Mesothelial cell of epicardium (in vitro differentiated cells): ENCODE data around the gene FAM241A. TPM values are rescaled to one million over a fixed set of nuclear protein-coding genes. Genes with fewer than 3 reads are reported as not detected.
"Not testable (repeated sequence)": the region's sequence is repeated elsewhere in the genome, so short reads cannot be mapped to it uniquely, and the experiment has no call there.

Experiments used
- DNase-seq, 2 experiments: peaks; one replicate each; pipeline ENCODE4 v3.0.0; 2021; ENCODE audit warnings: low spot score in 2 of 2; ENCODE audit not compliant: unreplicated experiment in 2 of 2
- H3K27ac Mint-ChIP-seq: 2 replicates; pipeline ENCODE4 v1.8.0; 2021; ENCODE audit warnings: mixed read lengths
- H3K27me3 Mint-ChIP-seq: 2 replicates; pipeline ENCODE4 v1.8.0; 2021; ENCODE audit warnings: low read depth, mixed read lengths
- H3K36me3 Mint-ChIP-seq: 2 replicates; pipeline ENCODE4 v1.8.0; 2021; ENCODE audit warnings: mixed read lengths
- H3K4me1 Mint-ChIP-seq: 2 replicates; pipeline ENCODE4 v1.8.0; 2021; ENCODE audit warnings: mixed read lengths
- H3K4me3 Mint-ChIP-seq: 2 replicates; pipeline ENCODE4 v1.8.0; 2021; ENCODE audit warnings: mild to moderate bottlenecking, moderate library complexity, mixed read lengths
- H3K9me3 Mint-ChIP-seq: 2 replicates; pipeline ENCODE4 v1.8.0; 2021; ENCODE audit warnings: mixed read lengths
- total RNA-seq: library from RNA; stranded (reverse); gene quantifications from 3 replicates; pipeline ENCODE4 v1.2.1, GENCODE V29; 2021
- TF ChIP-seq, protein P1 (sequence below): fragments of 200-600 bp; sonication (generic); IDR thresholded peaks from one replicate; pipeline ENCODE4 v1.5.0; 2021; ENCODE audit warnings: antibody characterized with exemption; ENCODE audit not compliant: unreplicated experiment

Gene FAM241A
- total RNA-seq, 1 donor from 2014 or later: 0.20 TPM

DNA sequence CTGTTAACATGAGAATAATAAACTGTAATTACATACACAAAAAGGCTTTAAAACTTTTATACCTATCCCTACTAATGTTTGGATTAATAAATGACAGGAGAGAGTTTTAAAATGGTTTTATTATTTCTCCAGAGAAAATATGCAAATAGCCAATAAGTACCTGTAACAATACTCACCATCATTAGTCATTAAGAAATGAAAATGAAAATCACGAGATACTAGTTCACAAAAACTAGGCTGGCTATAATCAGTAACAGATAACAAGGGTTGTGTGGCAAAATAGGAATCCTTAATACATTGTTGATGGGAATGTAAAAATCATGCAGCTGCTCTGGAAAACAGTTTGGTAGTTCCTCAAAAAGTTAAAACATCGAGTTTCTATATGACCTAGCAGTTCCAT lies 61.2 kb downstream of the FAM241A start:
- peaks cover 2% of the 10 kb centered on the region for H3K27me3 Mint-ChIP-seq
- no peak for DNase-seq
- H3K4me1 Mint-ChIP-seq: peaks cover 4% of the 10 kb centered on the region
- no peaks in the 10 kb centered on the region for H3K9me3 Mint-ChIP-seq
- TF ChIP-seq, protein P1, sequence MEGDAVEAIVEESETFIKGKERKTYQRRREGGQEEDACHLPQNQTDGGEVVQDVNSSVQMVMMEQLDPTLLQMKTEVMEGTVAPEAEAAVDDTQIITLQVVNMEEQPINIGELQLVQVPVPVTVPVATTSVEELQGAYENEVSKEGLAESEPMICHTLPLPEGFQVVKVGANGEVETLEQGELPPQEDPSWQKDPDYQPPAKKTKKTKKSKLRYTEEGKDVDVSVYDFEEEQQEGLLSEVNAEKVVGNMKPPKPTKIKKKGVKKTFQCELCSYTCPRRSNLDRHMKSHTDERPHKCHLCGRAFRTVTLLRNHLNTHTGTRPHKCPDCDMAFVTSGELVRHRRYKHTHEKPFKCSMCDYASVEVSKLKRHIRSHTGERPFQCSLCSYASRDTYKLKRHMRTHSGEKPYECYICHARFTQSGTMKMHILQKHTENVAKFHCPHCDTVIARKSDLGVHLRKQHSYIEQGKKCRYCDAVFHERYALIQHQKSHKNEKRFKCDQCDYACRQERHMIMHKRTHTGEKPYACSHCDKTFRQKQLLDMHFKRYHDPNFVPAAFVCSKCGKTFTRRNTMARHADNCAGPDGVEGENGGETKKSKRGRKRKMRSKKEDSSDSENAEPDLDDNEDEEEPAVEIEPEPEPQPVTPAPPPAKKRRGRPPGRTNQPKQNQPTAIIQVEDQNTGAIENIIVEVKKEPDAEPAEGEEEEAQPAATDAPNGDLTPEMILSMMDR: no peak
- H3K36me3 Mint-ChIP-seq: no peaks in the 10 kb centered on the region
- H3K4me3 Mint-ChIP-seq: no peak overlapping the region
- H3K27ac Mint-ChIP-seq: no peak overlapping the region

DNA sequence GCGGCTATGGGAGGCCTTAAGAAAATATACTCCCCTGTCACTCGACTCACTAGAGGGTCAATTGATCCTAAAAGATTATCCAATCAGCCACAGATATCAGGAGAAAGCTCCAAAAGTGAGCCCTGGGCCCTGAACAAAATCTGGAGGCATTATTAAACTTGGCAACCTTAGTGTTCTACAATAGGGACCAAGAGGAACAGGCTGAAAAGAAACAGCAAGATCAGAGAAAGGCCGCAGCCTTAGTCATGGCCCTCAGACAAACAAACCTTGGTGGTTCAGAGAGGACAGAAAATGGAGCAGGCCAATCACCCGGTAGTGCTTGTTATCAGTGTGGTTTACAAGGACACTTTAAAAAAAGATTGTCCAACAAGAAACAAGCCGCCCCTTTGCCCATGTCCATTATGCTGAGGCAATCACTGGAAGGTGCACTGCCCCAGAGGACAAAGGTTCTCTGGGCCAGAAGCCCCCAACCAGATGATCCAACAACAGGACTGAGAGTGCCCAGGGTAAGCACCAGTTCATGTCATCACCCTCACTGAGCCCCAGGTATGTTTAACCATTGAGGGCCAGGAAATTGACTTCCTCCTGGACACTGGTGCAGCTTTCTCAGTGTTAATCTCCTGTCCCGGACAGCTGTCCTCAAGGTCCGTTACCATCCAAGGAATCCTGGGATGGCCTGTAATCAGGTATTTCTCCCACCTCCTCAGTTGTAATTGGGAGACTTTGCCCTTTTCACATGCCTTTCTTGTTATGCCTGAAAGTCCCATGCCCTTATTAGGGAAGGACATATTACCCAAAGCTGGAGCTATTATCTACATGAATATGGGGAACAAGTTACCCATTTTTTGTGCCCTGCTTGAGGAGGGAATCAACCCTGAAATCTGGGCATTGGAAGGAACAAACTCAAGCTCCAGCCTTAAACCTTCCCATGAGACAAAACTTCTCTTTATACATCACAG lies 63.2 kb downstream of the FAM241A start:
- H3K4me3 Mint-ChIP-seq, H3K27ac Mint-ChIP-seq, DNase-seq, H3K36me3 Mint-ChIP-seq, H3K4me1 Mint-ChIP-seq, H3K27me3 Mint-ChIP-seq, H3K9me3 Mint-ChIP-seq: not testable (repeated sequence)

GRCh38 chr4:112210777-112211176 lies 65.5 kb downstream of the FAM241A start:
- Mint-ChIP-seq H3K4me3 (no peak overlapping the region), H3K4me1 (no peaks in the 10 kb centered on the region), H3K27ac (no peak overlapping the region), H3K36me3 (no peaks in the 10 kb centered on the region), H3K27me3 (peaks cover 2% of the 10 kb centered on the region), H3K9me3 (no peaks in the 10 kb centered on the region)
- DNase-seq: no peak
- TF ChIP-seq, protein P1: no peak

DNA sequence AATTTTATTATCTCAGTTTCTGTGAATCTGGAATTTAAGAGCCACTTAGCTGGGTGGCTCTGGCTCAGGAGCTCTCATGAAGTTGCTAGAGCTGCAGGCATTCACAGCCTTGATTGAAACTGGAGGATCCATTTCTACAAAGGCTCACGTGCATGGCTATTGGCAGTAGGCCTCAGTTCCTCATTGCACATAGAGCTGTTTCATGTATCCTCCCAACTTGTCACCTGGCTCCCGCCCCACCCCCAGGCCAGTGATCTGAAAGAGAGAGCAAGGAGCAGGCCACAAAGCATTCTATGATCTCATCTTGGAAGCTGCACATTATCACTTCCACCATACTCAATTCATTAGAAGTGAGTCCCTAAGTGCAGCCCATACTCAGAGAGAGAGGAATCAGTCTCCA lies 67.8 kb downstream of the FAM241A start:
- Mint-ChIP-seq H3K4me3 (no peak overlapping the region), H3K4me1 (no peaks in the 10 kb centered on the region), H3K36me3 (no peaks in the 10 kb centered on the region)

GRCh38 chr4:112213856-112214255 lies 68.6 kb downstream of the FAM241A start:
- H3K4me1 Mint-ChIP-seq: no peaks in the 10 kb centered on the region
- DNase-seq: no peak
- TF ChIP-seq, protein P1: no peak

More for the DNA sequence above, 67.8 kb downstream of the FAM241A start:
- no peak for DNase-seq
- Mint-ChIP-seq H3K27ac (no peak overlapping the region), H3K9me3 (no peaks in the 10 kb centered on the region), H3K27me3 (peaks cover 2% of the 10 kb centered on the region)
- TF ChIP-seq, protein P1: no peak

DNA sequence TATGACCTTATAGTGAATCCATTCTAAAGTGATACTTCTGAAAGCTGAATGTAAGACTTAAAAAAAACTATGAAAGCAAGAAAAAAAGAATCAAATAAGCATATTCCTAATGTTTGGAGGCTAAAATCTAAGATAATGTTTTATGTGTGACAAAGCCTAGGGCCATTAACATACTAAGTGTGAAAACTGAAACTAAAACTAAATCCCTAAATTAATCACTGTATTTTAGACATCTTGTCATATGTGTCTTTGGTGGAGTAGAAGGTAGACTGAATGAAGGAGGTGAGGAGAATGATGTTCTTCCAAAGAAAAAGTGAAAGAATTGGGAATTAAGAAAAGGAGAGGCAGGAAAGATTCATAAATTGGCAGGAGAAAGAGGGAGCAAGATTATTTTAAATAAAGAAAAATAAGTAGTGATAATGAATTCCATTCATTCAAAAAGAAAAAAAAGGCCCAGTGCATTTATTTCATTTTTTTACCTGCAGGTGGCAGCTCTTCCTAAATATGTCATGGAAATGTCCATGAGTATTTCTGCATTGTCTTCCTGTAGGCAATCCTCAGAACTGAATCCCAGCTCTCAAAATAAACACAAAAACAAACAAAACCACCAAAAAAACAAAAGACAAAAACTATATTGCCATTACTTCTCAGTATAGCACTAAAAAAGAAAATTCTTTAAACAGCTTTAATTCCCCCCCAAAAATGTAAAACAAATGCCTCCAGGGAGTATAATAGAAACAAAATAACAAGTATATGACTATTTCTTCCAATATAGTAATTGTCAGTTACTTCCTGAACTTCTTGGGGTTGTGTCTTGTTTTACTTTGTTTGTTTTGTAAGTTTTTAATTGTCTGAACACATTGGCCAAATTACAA lies 69.4 kb downstream of the FAM241A start:
- Mint-ChIP-seq H3K27me3 (peaks cover 1% of the 10 kb centered on the region), H3K4me1 (no peaks in the 10 kb centered on the region), H3K9me3 (no peaks in the 10 kb centered on the region), H3K4me3 (no peak overlapping the region), H3K36me3 (no peaks in the 10 kb centered on the region), H3K27ac (no peak overlapping the region)
- no peak for DNase-seq
- TF ChIP-seq, protein P1: peak; percentile 19

More at GRCh38 chr4:112213856-112214255, 68.6 kb downstream of the FAM241A start:
- Mint-ChIP-seq H3K27ac (no peak overlapping the region), H3K9me3 (no peaks in the 10 kb centered on the region), H3K36me3 (no peaks in the 10 kb centered on the region), H3K27me3 (peaks cover 2% of the 10 kb centered on the region), H3K4me3 (no peak overlapping the region)
